Measurements from ENCODE around the gene TBC1D28.
"Not testable (repeated sequence)": the region's sequence is repeated elsewhere in the genome, so short reads cannot be mapped to it uniquely, and the experiment has no call there.

Gene TBC1D28

GRCh38 chr17:18617613-18618012, 26.6 kb downstream of the TBC1D28 start:
- DNase-seq (ENCODE audit: extremely low read depth in 1 of 2, low read depth in 1 of 2): not testable (repeated sequence)

GRCh38 chr17:18613016-18613415, 31.2 kb downstream of the TBC1D28 start:
- not testable (repeated sequence) for DNase-seq (ENCODE audit: extremely low read depth in 1 of 2, low read depth in 1 of 2)

GRCh38 chr17:18593138-18593537, 51.1 kb downstream of the TBC1D28 start:
- DNase-seq (ENCODE audit: extremely low read depth in 1 of 2, low read depth in 1 of 2): not testable (repeated sequence)

Data from activated CD8-positive, alpha-beta memory T cell treated with anti-CD3 and anti-CD28 coated beads for 1 hour (primary cell).